GM12874 (cell line): ENCODE measurements around the gene MIB1.

ENCODE experiments used
- CTCF ChIP-seq: IDR thresholded peaks from 2 replicates; pipeline ENCODE4 v1.5.1; 2011; ENCODE audit warnings: low read depth, mild to moderate bottlenecking, control low read depth, low read length, moderate library complexity; ENCODE audit not compliant: insufficient read depth

MIB1 gene

GRCh38 chr18:21858544-21858943 lies 118.0 kb downstream of the MIB1 start:
- TF ChIP-seq CTCF, result no peak

- TF ChIP-seq CTCF, result no peak
Measured at GRCh38 chr18:21864386-21864785, 123.8 kb downstream of the MIB1 start.

GRCh38 chr18:21865043-21865442 lies 124.5 kb downstream of the MIB1 start:
- TF ChIP-seq CTCF, result no peak

- TF ChIP-seq CTCF, result no peak
Measured at GRCh38 chr18:21868770-21869169, 128.2 kb downstream of the MIB1 start.

- no peak for TF ChIP-seq CTCF
Measured at GRCh38 chr18:21889570-21889969, 149.0 kb downstream of the MIB1 start.

- TF ChIP-seq CTCF, result no peak
Measured at GRCh38 chr18:21894619-21895367, 154.2 kb downstream of the MIB1 start.

GRCh38 chr18:21896732-21897336 lies 156.2 kb downstream of the MIB1 start:
- TF ChIP-seq CTCF, result no peak
